H1 (cell line): Measurements from ENCODE around the gene LACTB. TPM values are rescaled to one million over a fixed set of nuclear protein-coding genes. Genes with fewer than 3 reads are reported as not detected.

Experiments used
- CTCF ChIA-PET: fragments of 300-600 bp; sonication (Branson Sonifier 250); formaldehyde crosslinking; loops from one replicate; lab custom pipeline; 2021; ENCODE audit not compliant: partially characterized antibody; lab: Charles Lee
- POLR2A ChIA-PET: fragments of 300-600 bp; sonication (Branson Sonifier 250); formaldehyde crosslinking; loops from one replicate; lab custom pipeline; 2021; ENCODE audit warnings: inconsistent platforms; ENCODE audit not compliant: partially characterized antibody; lab: Charles Lee
- DNase-seq, 2 experiments: peaks; one replicate each; pipeline versions ENCODE4 v3.0.0 to v3.0.0-alpha.2; 2010 to 2022; ENCODE audit warnings: low spot score in 2 of 2, low read depth in 1 of 2, mixed read lengths in 1 of 2
- FAIRE-seq: peaks from 2 replicates; lab custom pipeline; 2011; peaks lifted over from hg19 to GRCh38; lab: Jason Lieb, UNC
- H2AFZ ChIP-seq: 2 replicates; pipeline ENCODE4 v1.8.1; 2012; ENCODE audit warnings: low read length, inconsistent platforms
- H2AK5ac ChIP-seq: 2 replicates; pipeline ENCODE4 v1.6.1; 2013; ENCODE audit warnings: low read depth, low read length
- H2BK120ac ChIP-seq: replicated peaks from 2 replicates; pipeline ENCODE3; 2013; ENCODE audit warnings: low read depth, low read length, inconsistent platforms
- H2BK12ac ChIP-seq: 2 replicates; pipeline ENCODE4 v1.6.1; 2013; ENCODE audit warnings: low read depth, low read length
- H2BK15ac ChIP-seq: 2 replicates; pipeline ENCODE4 v1.6.1; 2013; ENCODE audit warnings: low read length
- H2BK20ac ChIP-seq: 2 replicates; pipeline ENCODE4 v1.6.1; 2013; ENCODE audit warnings: low read length
- H2BK5ac ChIP-seq: 2 replicates; pipeline ENCODE4 v1.6.1; 2013; ENCODE audit warnings: low read depth, low read length
- H3K14ac ChIP-seq: 2 replicates; pipeline ENCODE4 v1.6.1; 2013; ENCODE audit warnings: inconsistent platforms; ENCODE audit not compliant: insufficient read length
- H3K18ac ChIP-seq: 2 replicates; pipeline ENCODE4 v1.6.1; 2013; ENCODE audit warnings: low read length; ENCODE audit errors: extremely low read depth
- H3K23ac ChIP-seq: 2 replicates; pipeline ENCODE4 v1.6.1; 2013; ENCODE audit warnings: inconsistent platforms; ENCODE audit not compliant: insufficient read length
- H3K23me2 ChIP-seq: 2 replicates; pipeline ENCODE4 v1.6.1; 2013; ENCODE audit warnings: low read depth, low read length
- H3K27ac ChIP-seq: 2 replicates; pipeline ENCODE4 v1.6.1; 2011; ENCODE audit warnings: low read depth, low read length, inconsistent platforms
- H3K27me3 ChIP-seq, 4 experiments: replicated peaks in 1 of 4; 1 replicate in 1 of 4; 2 replicates in 3 of 4; pipeline versions ENCODE4 v1.6.1 to v1.8.1; 2011 to 2013; ENCODE audit warnings: low read length in 3 of 4, mild to moderate bottlenecking in 3 of 4, inconsistent platforms in 2 of 4, mixed read lengths in 2 of 4, moderate library complexity in 1 of 4; ENCODE audit not compliant: control insufficient read depth in 3 of 4, insufficient read depth in 3 of 4; ENCODE audit errors: extremely low read depth in 1 of 4
- H3K36me3 ChIP-seq, 4 experiments: 2 replicates each; pipeline versions ENCODE4 v1.6.1 to v1.8.1; 2011 to 2013; ENCODE audit warnings: mild to moderate bottlenecking in 4 of 4, low read length in 3 of 4, moderate library complexity in 2 of 4, control low read depth in 1 of 4, inconsistent platforms in 1 of 4; ENCODE audit not compliant: insufficient read depth in 4 of 4, control insufficient read depth in 2 of 4
- H3K4ac ChIP-seq: replicated peaks from 2 replicates; pipeline ENCODE3; 2013; ENCODE audit warnings: low read length, low read depth, mixed read lengths, inconsistent platforms; ENCODE audit not compliant: insufficient read length
- H3K4me1 ChIP-seq, 4 experiments: replicated peaks in 1 of 4; 1 replicate in 1 of 4; 2 replicates in 3 of 4; pipeline versions ENCODE4 v1.6.1 to v1.8.1; 2011 to 2013; ENCODE audit warnings: low read length in 3 of 4, inconsistent platforms in 2 of 4, mixed read lengths in 1 of 4; ENCODE audit not compliant: insufficient read depth in 4 of 4, control insufficient read depth in 3 of 4
- H3K4me2 ChIP-seq, 2 experiments: 2 replicates each; pipeline versions ENCODE4 v1.6.1 to v1.8.1; 2011 to 2013; ENCODE audit warnings: low read depth in 2 of 2, low read length in 2 of 2, control low read depth in 1 of 2, inconsistent platforms in 1 of 2, mild to moderate bottlenecking in 1 of 2; ENCODE audit not compliant: insufficient read depth in 1 of 2
- H3K4me3 ChIP-seq, 4 experiments: fragments of 200-600, 300-600 bp in 1 of 4; sonication (generic), shearing (Covaris generic), sonication (Bioruptor Twin) in 1 of 4; 2 replicates each; pipeline versions ENCODE4 v1.5.1 to v1.8.1; 2011 to 2016; ENCODE audit warnings: low read length in 4 of 4, low read depth in 3 of 4, control low read depth in 2 of 4, inconsistent platforms in 2 of 4, mild to moderate bottlenecking in 2 of 4, mixed read lengths in 1 of 4, moderate library complexity in 1 of 4; ENCODE audit not compliant: insufficient read depth in 2 of 4; ENCODE audit errors: extremely low read depth in 1 of 4
- H3K56ac ChIP-seq: replicated peaks from 2 replicates; pipeline ENCODE3; 2013; ENCODE audit warnings: low read depth, mild to moderate bottlenecking, mixed read lengths, low read length, inconsistent platforms; ENCODE audit not compliant: insufficient read length
- H3K79me1 ChIP-seq: 2 replicates; pipeline ENCODE4 v1.6.1; 2013; ENCODE audit warnings: low read depth, low read length, control low read depth
- H3K79me2 ChIP-seq, 2 experiments: 2 replicates each; pipeline versions ENCODE4 v1.6.1 to v1.8.1; 2012 to 2013; ENCODE audit warnings: low read length in 2 of 2, mild to moderate bottlenecking in 2 of 2, inconsistent platforms in 1 of 2; ENCODE audit not compliant: insufficient read depth in 2 of 2, control insufficient read depth in 1 of 2
- H3K9ac ChIP-seq, 4 experiments: replicated peaks in 1 of 4; 1 replicate in 1 of 4; 2 replicates in 3 of 4; pipeline versions ENCODE4 v1.6.1 to v1.8.1; 2011 to 2013; ENCODE audit warnings: low read depth in 3 of 4, low read length in 3 of 4, control low read depth in 2 of 4, mild to moderate bottlenecking in 2 of 4, moderate library complexity in 2 of 4, inconsistent platforms in 1 of 4; ENCODE audit errors: extremely low read depth in 1 of 4
- H3K9me3 ChIP-seq, 2 experiments: 2 replicates each; pipeline versions ENCODE4 v1.6.1 to v1.8.1; 2012 to 2013; ENCODE audit warnings: mild to moderate bottlenecking in 2 of 2, moderate library complexity in 2 of 2, control low read depth in 1 of 2, inconsistent platforms in 1 of 2, low read depth in 1 of 2, low read length in 1 of 2, mixed read lengths in 1 of 2; ENCODE audit not compliant: insufficient read depth in 2 of 2
- H4K20me1 ChIP-seq, 2 experiments: replicated peaks in 1 of 2; 2 replicates each; pipeline versions ENCODE3 to v1.8.1; 2011 to 2013; ENCODE audit warnings: inconsistent platforms in 2 of 2, low read length in 2 of 2, mild to moderate bottlenecking in 1 of 2; ENCODE audit not compliant: insufficient read depth in 2 of 2, control insufficient read depth in 1 of 2
- H4K5ac ChIP-seq: 2 replicates; pipeline ENCODE4 v1.6.1; 2013; ENCODE audit warnings: low read length, low read depth, mixed read lengths, inconsistent platforms; ENCODE audit not compliant: insufficient read length
- H4K8ac ChIP-seq: 2 replicates; pipeline ENCODE4 v1.8.0; 2013; ENCODE audit warnings: mild to moderate bottlenecking, moderate library complexity, low read length, inconsistent platforms; ENCODE audit not compliant: insufficient read depth; ENCODE audit errors: extremely low read depth
- H4K91ac ChIP-seq: replicated peaks from 2 replicates; pipeline ENCODE3; 2013; ENCODE audit warnings: low read length, mixed read lengths, inconsistent platforms; ENCODE audit not compliant: insufficient read length
- CEBPB ChIP-seq: IDR thresholded peaks from 2 replicates; pipeline ENCODE4 v1.6.1; 2012; ENCODE audit warnings: low read depth, low read length
- POLR2A ChIP-seq, 2 experiments: IDR thresholded peaks; 1 replicate in 1 of 2; 2 replicates in 1 of 2; pipeline ENCODE4 v1.6.1; 2011; ENCODE audit warnings: low read depth in 2 of 2, low read length in 2 of 2, mild to moderate bottlenecking in 2 of 2; ENCODE audit errors: control extremely low read depth in 1 of 2
- WGBS, 2 experiments: shearing (Covaris generic) in 1 of 2; methylation state at CpG; one replicate each; pipeline versions ENCODE4 v1.1.6 to v1.1.7; 2013 to 2015; ENCODE audit warnings: low lambda C conversion rate in 2 of 2, mixed read lengths in 2 of 2, inconsistent platforms in 1 of 2, low coverage in 1 of 2, missing lambda C conversion rate in 1 of 2; ENCODE audit not compliant: insufficient replicate concordance in 2 of 2, insufficient coverage in 1 of 2, insufficient read length in 1 of 2; ENCODE audit errors: extremely low coverage in 1 of 2, missing lambda C conversion rate in 1 of 2; 5-methylcytosine and 5-hydroxymethylcytosine counted together
- polyA plus RNA-seq, 7 experiments: library from polyadenylated mRNA; depleted of rRNA in 3 of 7; stranded (reverse) in 5 of 7; unstranded in 2 of 7; fragments of >200 nt in 5 of 7; fragments of 200-250 nt in 2 of 7; gene quantifications; 1 replicate in 5 of 7; 2 replicates in 1 of 7; 4 replicates in 1 of 7; pipeline versions ENCODE4 v1.2.1 to v1.2.3, GENCODE V29; 2011 to 2013; ENCODE audit warnings: missing spikeins in 2 of 7, mixed read lengths in 2 of 7
- total RNA-seq: library from RNA; stranded (reverse); fragmentation: NEBNext Ultra II Directional; extraction: Animal tissue kit (Norgen Biotek cat#: 25700); gene quantifications from 2 replicates; pipeline ENCODE4 v1.2.1, GENCODE V29; 2021

Gene LACTB
- total and polyA plus RNA-seq, 2 of the 8 experiments (the other 6 are each of a cell fraction or from before 2014, with no cell fraction given), result 5.8 to 14.9 TPM

DNA sequence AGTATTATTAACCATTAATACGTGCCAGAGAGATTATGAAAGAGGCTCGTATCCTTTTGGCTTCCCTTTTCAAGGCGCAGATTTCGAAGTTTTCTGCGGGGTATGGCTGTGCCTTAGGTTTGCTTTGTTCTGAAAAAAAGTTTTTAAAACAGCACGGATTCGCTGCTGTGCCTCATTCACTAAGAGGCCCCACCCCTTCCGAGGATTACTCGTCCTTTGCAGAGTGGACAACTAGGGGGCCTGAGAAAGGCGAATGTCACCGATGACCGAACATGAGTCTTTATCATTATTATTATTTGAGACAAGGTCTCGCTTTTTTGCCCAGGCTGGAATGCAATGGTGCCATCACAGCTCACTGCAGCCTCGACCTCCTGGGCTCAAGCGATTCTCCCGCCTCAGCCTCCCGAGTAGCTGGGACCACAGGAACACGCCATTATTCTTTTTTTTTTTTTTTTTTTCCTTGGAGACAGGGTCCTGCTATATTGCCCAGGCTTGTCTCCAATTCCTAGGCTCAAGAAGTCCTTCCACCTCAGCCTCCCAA lies 36.3 kb downstream of the LACTB start:
- Histone ChIP-seq H3K23me2 (peaks cover 2% of the 10 kb centered on the region; the same call in 1 of the 2 replicates), H3K79me1 (no peaks in the 10 kb centered on the region)
- TF ChIP-seq CEBPB, result no peak
- TF ChIP-seq POLR2A (IDR thresholded peaks at IDR 0.05; ENCODE audit: control extremely low read depth in 1 of 2, low read depth in 2 of 2, low read length in 2 of 2), result peak in 1 of 2 experiments; percentile 60; a peak in 1 of 3 replicates
- TF ChIP-seq, all 59 proteins: peak for 1
- Histone ChIP-seq H3K14ac (no peak overlapping the region), H4K8ac (no peak overlapping the region; the same call in 1 of the 2 replicates), H3K4me1 (peaks cover 0 to 3% (median 0%) of the 10 kb centered on the region in 4 experiments; a peak in 1 of 7 replicates), H3K4ac (peak overlapping the region; percentile 8), H4K5ac (peak overlapping the region; percentile 18), H2BK5ac (no peak overlapping the region; the same call in 1 of the 2 replicates), H3K79me2 (peaks cover 0 to 18% of the 10 kb centered on the region in 2 experiments; a peak in 2 of 4 replicates), H4K20me1 (no peaks in the 10 kb centered on the region), H3K27me3 (no peaks in the 10 kb centered on the region), H3K4me2 (peak overlapping the region; percentile 76 to 92), H3K23ac (no peak overlapping the region), H3K9ac (peak overlapping the region in 3 of 4 experiments; percentile 65 to 87 (median 74); a peak in 5 of 7 replicates), H2AK5ac (no peak overlapping the region), H2BK20ac (no peak overlapping the region), H2AFZ (no peak overlapping the region), H2BK15ac (no peak overlapping the region), H2BK12ac (no peak overlapping the region), H2BK120ac (no peak overlapping the region), H3K18ac (no peak overlapping the region; the same call in 1 of the 2 replicates), H4K91ac (no peak overlapping the region), H3K4me3 (peak overlapping the region; percentile 90 to 97 (median 93)), H3K9me3 (no peaks in the 10 kb centered on the region), H3K27ac (peak overlapping the region; percentile 83; the same call in 1 of the 2 replicates), H3K36me3 (peaks cover 0 to 27% (median 4%) of the 10 kb centered on the region in 4 experiments; a peak in 5 of 8 replicates), H3K56ac (peak overlapping the region; percentile 92)
- ChIA-PET CTCF (interaction anchor here (0.7 to 0.8 kb wide), 2 partner anchors 19 to 36 kb away, joined by 3 read pairs; no protein-coding TSS in a partner anchor), POLR2A (interaction anchor here (0.5 to 2.0 kb wide), 15 partner anchors 9 to 255 kb away, joined by 3 to 8 read pairs (median 4); partner anchors contain the start of gene APH1B)
- FAIRE-seq, result no peak
- peak in 1 of 2 experiments; percentile 59 for DNase-seq
- WGBS, 2 experiments, result 10% methylated on average over 13 of the region's 18 CpGs; no CpG with 5 or more reads in 1 of the 2 experiments
